Measurements from ENCODE around the gene FAM3A. TPM values are rescaled to one million over a fixed set of nuclear protein-coding genes. Genes with fewer than 3 reads are reported as not detected.

The FAM3A gene
- total and polyA plus RNA-seq, 2 of the 8 experiments (the other 6 are each of a cell fraction or from before 2014, with no cell fraction given), result 16.2 to 18.6 TPM

GRCh38 chrX:154547245-154548027, 31.4 kb upstream of the FAM3A start, which contains the start of gene IKBKG (continued):
- TF ChIP-seq USF2 (IDR thresholded peaks at IDR 0.05; ENCODE audit: low read length), result no peak
- TF ChIP-seq HDAC6 (IDR thresholded peaks at IDR 0.05; ENCODE audit: low read depth, low read length), result no peak
- TF ChIP-seq POLR2A (IDR thresholded peaks at IDR 0.05; ENCODE audit: control extremely low read depth in 1 of 2, low read depth in 2 of 2, low read length in 2 of 2), result peak in 1 of 2 experiments; percentile 42; a peak in 1 of 3 replicates
- TF ChIP-seq GTF2F1 (IDR thresholded peaks at IDR 0.05; ENCODE audit: borderline replicate concordance, low read depth, low read length), result no peak
- TF ChIP-seq BRCA1 (IDR thresholded peaks at IDR 0.05; ENCODE audit: low read depth, low read length), result no peak
- TF ChIP-seq POLR2AphosphoS5 (IDR thresholded peaks at IDR 0.05; ENCODE audit: low read depth, low read length), result no peak
- no peak for TF ChIP-seq MAFK (IDR thresholded peaks at IDR 0.05; ENCODE audit: low read depth, low read length)
- TF ChIP-seq E2F6 (IDR thresholded peaks at IDR 0.05), result no peak
- TF ChIP-seq ATF2 (IDR thresholded peaks at IDR 0.05; ENCODE audit: low read length), result no peak
- TF ChIP-seq FOSL1 (IDR thresholded peaks at IDR 0.05; ENCODE audit: insufficient read depth, low read depth, low read length), result no peak
- TF ChIP-seq RAD21 (IDR thresholded peaks at IDR 0.05 in 1 of 2, conservative IDR thresholded peaks at IDR 0.05 in 1 of 2; ENCODE audit: low read depth in 2 of 2, low read length in 2 of 2), result no peak
- TF ChIP-seq ASH2L (IDR thresholded peaks at IDR 0.05; ENCODE audit: low read length), result peak; percentile 41
- TF ChIP-seq EZH2 (IDR thresholded peaks at IDR 0.05; ENCODE audit: low read depth, low read length, severe bottlenecking), result no peak
- TF ChIP-seq CBX8 (IDR thresholded peaks at IDR 0.05; ENCODE audit: borderline replicate concordance, low read depth, low read length), result no peak
- TF ChIP-seq JUND (IDR thresholded peaks at IDR 0.05; ENCODE audit: low read length), result no peak
- no peak for TF ChIP-seq BCL11A (IDR thresholded peaks at IDR 0.05; ENCODE audit: low read depth in 2 of 2, low read length in 2 of 2)
- no peak for TF ChIP-seq SRF (IDR thresholded peaks at IDR 0.05; ENCODE audit: low read depth, low read length)
- no peak; a peak in 2 of 4 replicates for TF ChIP-seq SIN3A (conservative IDR thresholded peaks at IDR 0.05 in 1 of 2, IDR thresholded peaks at IDR 0.05 in 1 of 2; ENCODE audit: low read depth in 1 of 2, low read length in 2 of 2)
- no peak for TF ChIP-seq TCF12 (IDR thresholded peaks at IDR 0.05; ENCODE audit: low read depth, low read length)

Data from H1 (cell line).